GM19023 (cell line): ENCODE results near the gene ANXA4.
"Not testable (repeated sequence)": the region's sequence is repeated elsewhere in the genome, so short reads cannot be mapped to it uniquely, and the experiment has no call there.

ENCODE experiments used
- ATAC-seq: cut with Tn5 transposase; IDR thresholded peaks from one replicate; pipeline ENCODE4 v1.9.1; 2021; ENCODE audit warnings: mild to moderate bottlenecking, moderate library complexity; ENCODE audit not compliant: unreplicated experiment

Gene ANXA4

GRCh38 chr2:69720404-69720803, 21.5 kb upstream of the ANXA4 start:
- no peak for ATAC-seq

GRCh38 chr2:69721022-69721421, 20.9 kb upstream of the ANXA4 start:
- no peak for ATAC-seq

- ATAC-seq, result no peak
Measured at GRCh38 chr2:69723791-69724190, 18.1 kb upstream of the ANXA4 start.

- ATAC-seq, result peak; percentile 60
Measured at GRCh38 chr2:69724540-69725159, 17.3 kb upstream of the ANXA4 start.

GRCh38 chr2:69725706-69726360, 16.1 kb upstream of the ANXA4 start:
- no peak for ATAC-seq

- ATAC-seq, result no peak
Measured at GRCh38 chr2:69729266-69729665, 12.7 kb upstream of the ANXA4 start.

- ATAC-seq, result no peak
Measured at GRCh38 chr2:69729781-69730180, 12.2 kb upstream of the ANXA4 start.

GRCh38 chr2:69731147-69731970, 10.6 kb upstream of the ANXA4 start:
- no peak for ATAC-seq

GRCh38 chr2:69733342-69734034, 8.4 kb upstream of the ANXA4 start:
- no peak for ATAC-seq

- no peak for ATAC-seq
Measured at GRCh38 chr2:69734035-69734611, 7.8 kb upstream of the ANXA4 start.

- no peak for ATAC-seq
Measured at GRCh38 chr2:69734854-69735544, 6.9 kb upstream of the ANXA4 start.

GRCh38 chr2:69735686-69736085, 6.2 kb upstream of the ANXA4 start:
- ATAC-seq, result no peak

GRCh38 chr2:69738149-69738548, 3.8 kb upstream of the ANXA4 start:
- not testable (repeated sequence) for ATAC-seq

- no peak for ATAC-seq
Measured at GRCh38 chr2:69740502-69740951, 1.4 kb upstream of the ANXA4 start.

- no peak for ATAC-seq
Measured at GRCh38 chr2:69741229-69741574, 732 bp upstream of the ANXA4 start.

GRCh38 chr2:69742322-69742952, 503 bp downstream of the ANXA4 start:
- ATAC-seq, result no peak

- ATAC-seq, result no peak
Measured at GRCh38 chr2:69743847-69744264, 1.9 kb downstream of the ANXA4 start.

- no peak for ATAC-seq
Measured at GRCh38 chr2:69744456-69744855, 2.5 kb downstream of the ANXA4 start.

GRCh38 chr2:69745035-69745434, 3.1 kb downstream of the ANXA4 start:
- ATAC-seq, result no peak

- ATAC-seq, result no peak
Measured at GRCh38 chr2:69750246-69750645, 8.3 kb downstream of the ANXA4 start.
